Measurements from ENCODE around the gene SRMS.
"Not testable (repeated sequence)": the region's sequence is repeated elsewhere in the genome, so short reads cannot be mapped to it uniquely, and the experiment has no call there.

Gene SRMS

GRCh38 chr20:63560333-63560805 lies 12.8 kb upstream of the SRMS start:
- peaks cover 6% of the 10 kb centered on the region for H3K4me1 Mint-ChIP-seq
- no peak for DNase-seq (ENCODE audit: low spot score in 2 of 2)
- H3K4me3 Mint-ChIP-seq: no peak overlapping the region
- no peak for ATAC-seq (replicated peaks; ENCODE audit: extremely low read depth, poor library complexity, severe bottlenecking)
- peaks cover 11% of the 10 kb centered on the region for H3K36me3 Mint-ChIP-seq (ENCODE audit: insufficient read depth)
- H3K9me3 Mint-ChIP-seq: no peaks in the 10 kb centered on the region
- H3K27ac Mint-ChIP-seq (ENCODE audit: low read depth): no peak overlapping the region
- H3K27me3 Mint-ChIP-seq: no peaks in the 10 kb centered on the region

DNA sequence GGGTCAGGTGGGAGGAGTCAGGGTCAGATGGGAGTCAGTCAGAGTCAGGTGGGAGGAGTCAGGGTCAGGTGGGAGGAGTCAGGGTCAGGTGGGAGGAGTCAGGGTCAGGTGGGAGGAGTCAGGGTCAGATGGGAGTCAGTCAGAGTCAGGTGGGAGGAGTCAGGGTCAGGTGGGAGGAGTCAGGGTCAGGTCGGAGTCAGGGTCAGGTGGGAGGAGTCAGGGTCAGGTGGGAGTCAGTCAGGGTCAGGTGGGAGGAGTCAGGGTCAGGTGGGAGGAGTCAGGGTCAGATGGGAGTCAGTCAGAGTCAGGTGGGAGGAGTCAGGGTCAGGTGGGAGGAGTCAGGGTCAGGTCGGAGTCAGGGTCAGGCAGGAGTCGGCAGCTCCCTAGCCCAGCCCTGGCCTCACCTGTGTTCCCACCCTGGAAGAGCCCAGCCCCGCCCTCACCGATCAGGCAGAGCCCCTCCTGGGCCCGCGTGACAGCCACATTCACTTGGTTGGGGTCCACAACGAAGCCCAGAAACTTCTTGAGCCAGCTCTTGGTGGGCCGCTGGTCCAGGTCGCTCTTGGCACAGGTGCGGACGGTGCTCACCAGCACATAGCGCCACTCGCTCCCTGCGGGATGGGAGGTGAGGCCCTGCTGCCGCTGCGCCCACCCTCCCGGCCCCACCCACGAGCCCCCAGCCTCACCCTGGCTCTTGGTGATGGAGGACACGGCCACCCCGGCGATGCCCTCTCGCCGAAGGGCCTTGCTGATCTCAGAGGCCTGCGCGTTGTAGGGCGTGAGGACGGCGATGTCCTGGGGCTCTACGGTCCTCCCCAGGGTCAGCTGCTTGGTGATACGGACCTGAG lies 12.2 kb upstream of the SRMS start:
- peak overlapping the region; percentile 16 for H3K27ac Mint-ChIP-seq (ENCODE audit: low read depth)
- not testable (repeated sequence) for H3K9me3 Mint-ChIP-seq; ATAC-seq (replicated peaks; ENCODE audit: extremely low read depth, poor library complexity, severe bottlenecking); H3K4me3 Mint-ChIP-seq; H3K4me1 Mint-ChIP-seq; H3K27me3 Mint-ChIP-seq
- DNase-seq (ENCODE audit: low spot score in 2 of 2): peak in 1 of 2 donors; percentile 51
- H3K36me3 Mint-ChIP-seq (ENCODE audit: insufficient read depth): peaks cover 11% of the 10 kb centered on the region

DNA sequence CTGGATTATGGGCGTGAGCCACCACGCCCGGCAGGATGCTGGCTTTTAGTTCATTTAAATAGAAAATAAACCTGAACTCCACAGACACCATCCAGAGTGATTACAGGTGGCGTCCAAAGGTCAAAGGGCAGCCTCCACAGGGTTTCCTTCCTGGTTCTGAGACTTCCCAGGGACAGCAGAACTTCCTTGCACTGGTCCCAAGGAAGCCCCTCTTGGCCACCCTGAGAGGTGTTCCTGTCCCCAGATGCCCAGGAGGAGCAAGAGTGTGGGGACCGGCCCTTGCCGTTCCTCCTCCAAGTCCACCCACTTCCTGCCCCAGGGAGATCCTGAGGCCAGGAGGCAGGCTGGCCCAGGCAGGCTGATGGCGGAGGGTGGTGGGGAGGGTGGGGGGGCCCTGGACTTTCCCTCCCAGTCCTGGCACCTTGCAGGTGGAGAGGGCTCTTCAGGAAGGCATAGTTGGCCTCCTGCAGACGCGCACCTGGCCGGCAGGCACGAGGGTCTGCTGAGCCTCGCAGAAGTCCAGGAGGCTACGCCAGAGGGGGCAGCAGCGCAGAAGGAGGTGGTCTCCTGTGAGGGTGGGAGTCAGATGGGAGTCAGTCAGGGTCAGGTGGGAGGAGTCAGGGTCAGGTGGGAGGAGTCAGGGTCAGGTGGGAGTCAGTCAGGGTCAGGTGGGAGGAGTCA lies 11.4 kb upstream of the SRMS start:
- peaks cover 11% of the 10 kb centered on the region for H3K36me3 Mint-ChIP-seq (ENCODE audit: insufficient read depth)
- H3K9me3 Mint-ChIP-seq: no peaks in the 10 kb centered on the region
- no peak overlapping the region for H3K4me3 Mint-ChIP-seq
- H3K27me3 Mint-ChIP-seq: no peaks in the 10 kb centered on the region
- no peak for DNase-seq (ENCODE audit: low spot score in 2 of 2)
- H3K27ac Mint-ChIP-seq (ENCODE audit: low read depth): peak overlapping the region; percentile 16
- H3K4me1 Mint-ChIP-seq: peaks cover 6% of the 10 kb centered on the region
- ATAC-seq (replicated peaks; ENCODE audit: extremely low read depth, poor library complexity, severe bottlenecking): no peak

DNA sequence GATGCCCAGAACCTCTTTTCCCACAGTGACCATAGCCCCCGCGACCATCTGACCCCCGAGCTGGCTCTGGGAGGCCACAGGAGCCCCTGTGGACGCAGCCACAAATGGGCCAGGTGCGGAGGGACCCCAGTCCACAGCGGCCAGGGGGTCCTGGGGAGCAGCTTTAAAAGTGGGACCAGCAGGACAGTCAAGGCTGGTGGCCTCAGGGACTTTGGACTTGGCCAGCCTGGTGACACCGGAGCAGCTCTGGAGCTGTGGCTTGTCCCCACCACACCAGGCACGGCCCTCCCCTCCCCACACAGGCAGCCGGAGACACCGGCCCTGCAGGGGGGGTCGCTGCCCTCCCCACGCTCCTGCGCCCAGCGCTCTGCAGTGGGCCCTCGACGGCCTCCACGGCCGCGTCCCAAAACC lies 9.9 kb upstream of the SRMS start:
- H3K4me3 Mint-ChIP-seq: no peak overlapping the region
- H3K27me3 Mint-ChIP-seq: no peaks in the 10 kb centered on the region
- no peak overlapping the region for H3K27ac Mint-ChIP-seq (ENCODE audit: low read depth)

DNA sequence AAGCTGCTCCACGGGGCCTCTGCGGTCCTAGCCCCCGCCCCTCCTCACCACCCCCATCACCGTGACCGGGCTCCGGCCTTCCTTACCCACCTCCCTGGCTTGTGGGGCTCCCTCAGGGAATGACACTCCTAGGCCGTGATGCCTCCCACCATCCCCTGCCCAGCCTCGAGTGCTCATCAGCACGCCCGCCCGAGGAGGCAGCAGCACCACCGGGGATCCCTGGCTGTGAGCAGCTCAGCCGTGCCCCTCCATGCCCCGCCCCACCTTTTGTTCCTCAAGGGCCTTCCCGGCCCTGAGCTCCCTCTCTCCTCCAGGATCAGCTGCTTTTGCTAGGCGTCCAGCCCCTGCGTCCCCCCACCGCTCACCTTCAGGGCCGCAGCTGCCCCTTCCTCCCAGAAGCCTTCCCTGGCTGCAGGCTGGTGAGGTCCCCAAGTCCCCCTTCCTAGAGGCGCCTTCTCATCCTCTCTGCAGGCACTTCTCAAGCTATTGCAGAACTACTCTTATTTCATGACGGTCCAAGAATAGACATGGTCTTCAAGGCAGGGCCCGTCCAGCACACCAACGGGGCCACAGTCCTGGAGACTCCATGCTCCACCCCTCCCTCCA lies 9.4 kb upstream of the SRMS start:
- H3K4me3 Mint-ChIP-seq: no peak overlapping the region
- H3K4me1 Mint-ChIP-seq: peaks cover 18% of the 10 kb centered on the region
- no peaks in the 10 kb centered on the region for H3K27me3 Mint-ChIP-seq
- no peak for DNase-seq (ENCODE audit: low spot score in 2 of 2)
- peaks cover 17% of the 10 kb centered on the region for H3K36me3 Mint-ChIP-seq (ENCODE audit: insufficient read depth)
- ATAC-seq (replicated peaks; ENCODE audit: extremely low read depth, poor library complexity, severe bottlenecking): no peak
- no peak overlapping the region for H3K27ac Mint-ChIP-seq (ENCODE audit: low read depth)
- H3K9me3 Mint-ChIP-seq: no peaks in the 10 kb centered on the region

More for the DNA sequence above, 9.9 kb upstream of the SRMS start:
- H3K36me3 Mint-ChIP-seq (ENCODE audit: insufficient read depth): peaks cover 19% of the 10 kb centered on the region
- no peak for DNase-seq (ENCODE audit: low spot score in 2 of 2)
- no peaks in the 10 kb centered on the region for H3K9me3 Mint-ChIP-seq
- H3K4me1 Mint-ChIP-seq: peaks cover 13% of the 10 kb centered on the region
- no peak for ATAC-seq (replicated peaks; ENCODE audit: extremely low read depth, poor library complexity, severe bottlenecking)

GRCh38 chr20:63555661-63556381 lies 8.3 kb upstream of the SRMS start:
- Mint-ChIP-seq H3K36me3 (ENCODE audit: insufficient read depth) (peaks cover 17% of the 10 kb centered on the region), H3K27me3 (no peaks in the 10 kb centered on the region), H3K27ac (ENCODE audit: low read depth) (no peak overlapping the region), H3K4me1 (peaks cover 19% of the 10 kb centered on the region), H3K9me3 (no peaks in the 10 kb centered on the region), H3K4me3 (no peak overlapping the region)
- DNase-seq (ENCODE audit: low spot score in 2 of 2) (no peak), ATAC-seq (replicated peaks; ENCODE audit: extremely low read depth, poor library complexity, severe bottlenecking) (no peak)

DNA sequence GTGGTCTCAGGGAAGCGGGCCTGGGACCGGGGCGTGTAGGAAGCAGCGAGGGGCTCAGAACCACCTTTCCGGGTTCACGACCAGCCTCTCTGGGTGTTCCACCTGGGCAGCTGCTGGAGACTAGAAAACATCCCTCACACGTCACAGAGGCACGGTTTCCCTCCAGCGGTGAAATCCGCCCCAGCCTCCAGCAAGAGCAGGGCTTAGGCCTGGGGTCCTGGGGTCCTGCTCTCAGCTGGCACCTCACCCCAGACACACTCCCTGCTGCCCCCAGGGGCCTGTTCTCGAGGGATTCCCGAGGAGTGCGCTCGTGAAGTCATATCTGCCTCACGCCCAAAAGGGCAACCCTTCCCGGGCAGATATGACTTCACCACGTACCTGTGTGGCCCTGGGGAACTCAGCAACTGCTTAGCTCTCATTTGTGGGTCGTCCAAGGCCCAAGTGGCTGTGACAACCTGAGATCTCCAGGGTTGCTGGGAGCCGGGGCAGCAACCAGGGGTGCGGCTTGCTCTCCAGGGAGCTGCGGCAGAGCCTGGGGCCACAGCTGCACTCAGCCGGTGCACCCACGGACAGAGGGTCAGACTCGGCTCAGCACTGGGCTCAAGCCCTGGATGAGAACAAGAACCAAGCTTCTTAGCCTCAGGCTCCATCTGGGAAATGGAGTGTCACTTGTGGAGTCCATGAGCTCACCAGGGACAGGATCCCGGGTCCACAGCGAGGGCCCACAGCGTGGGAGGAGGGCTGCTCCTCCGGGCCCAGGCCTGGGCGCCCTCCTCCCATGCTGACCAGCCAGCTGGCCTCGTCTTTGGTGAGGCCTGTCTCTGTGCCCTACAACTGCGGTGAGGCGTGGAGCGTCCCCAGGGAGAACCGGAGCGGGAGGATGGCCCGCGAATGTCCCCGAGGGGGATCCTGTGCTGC lies 7.1 kb upstream of the SRMS start:
- Mint-ChIP-seq H3K9me3 (no peaks in the 10 kb centered on the region), H3K36me3 (ENCODE audit: insufficient read depth) (peaks cover 13% of the 10 kb centered on the region), H3K4me3 (peak overlapping the region; percentile 75), H3K27me3 (peaks cover 9% of the 10 kb centered on the region), H3K4me1 (peaks cover 19% of the 10 kb centered on the region), H3K27ac (ENCODE audit: low read depth) (no peak overlapping the region)
- DNase-seq (ENCODE audit: low spot score in 2 of 2): no peak
- no peak for ATAC-seq (replicated peaks; ENCODE audit: extremely low read depth, poor library complexity, severe bottlenecking)

DNA sequence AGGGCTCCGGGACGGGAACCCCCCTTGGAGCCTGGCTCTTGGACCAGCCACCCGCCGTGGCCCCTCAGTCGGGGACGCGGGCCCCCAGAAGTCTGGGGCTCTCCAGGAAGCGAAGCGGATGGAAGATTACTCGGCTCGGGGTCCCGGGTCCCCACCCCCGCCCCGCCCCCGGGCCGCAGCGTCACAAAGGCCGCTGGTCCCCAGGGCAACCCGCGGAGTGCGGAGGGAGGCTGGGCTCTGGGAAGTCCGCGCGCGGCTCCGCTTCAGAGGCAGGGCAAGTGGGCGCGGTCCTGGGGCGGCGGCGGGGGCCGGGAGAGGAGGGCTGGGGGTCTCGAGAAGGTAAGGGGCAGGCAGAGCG lies 6.4 kb upstream of the SRMS start, which contains the start of gene FNDC11:
FNDC11 (plus strand) TSS at position 227 of the 358 bp plus-strand sequence. CDS start 1,505 bp downstream, outside the sequence.
- peaks cover 19% of the 10 kb centered on the region for H3K4me1 Mint-ChIP-seq
- H3K27ac Mint-ChIP-seq (ENCODE audit: low read depth): peak within 1 kb of the TSS; percentile 76
- H3K36me3 Mint-ChIP-seq (ENCODE audit: insufficient read depth): peaks cover 13% of the 10 kb centered on the region
- no peaks in the 10 kb centered on the region for H3K9me3 Mint-ChIP-seq
- ATAC-seq (replicated peaks; ENCODE audit: extremely low read depth, poor library complexity, severe bottlenecking) (peak; percentile 4), DNase-seq (ENCODE audit: low spot score in 2 of 2) (no peak)
- H3K4me3 Mint-ChIP-seq: peak within 1 kb of the TSS; percentile 75
- peaks cover 17% of the 10 kb centered on the region for H3K27me3 Mint-ChIP-seq

DNA sequence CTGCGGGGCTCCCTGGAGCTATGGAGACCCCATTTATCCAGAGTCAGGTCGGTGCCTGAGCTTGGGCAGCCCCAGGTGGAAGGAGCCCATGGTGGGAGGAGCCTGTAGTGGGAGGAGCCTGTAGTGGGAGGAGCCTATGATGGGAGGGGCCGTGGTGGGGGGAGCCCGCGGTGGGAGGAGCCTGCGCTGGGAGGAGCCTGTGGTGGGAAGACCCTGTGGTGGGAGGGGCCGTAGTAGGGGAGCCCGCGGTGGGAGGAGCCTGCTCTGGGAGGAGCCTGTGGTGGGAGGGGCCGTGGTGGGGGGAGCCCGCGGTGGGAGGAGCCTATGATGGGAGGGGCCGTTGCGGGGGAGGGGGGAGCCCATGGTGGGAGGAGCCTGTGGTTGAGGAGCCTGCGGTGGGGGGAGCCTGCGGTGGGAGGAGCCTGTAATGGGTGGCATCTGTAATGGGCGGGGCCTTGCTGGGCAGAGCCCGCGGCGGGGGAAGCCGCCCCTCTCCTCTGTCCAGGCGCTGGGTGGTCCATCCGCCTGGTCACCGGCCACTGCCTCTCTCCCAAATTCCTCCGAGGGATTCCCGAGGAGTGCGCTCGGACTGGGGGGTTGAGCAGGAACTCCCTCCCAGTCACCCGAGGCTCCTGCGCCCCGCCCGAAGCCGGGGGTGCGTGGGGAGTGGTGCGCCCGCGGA lies 5.8 kb upstream of the SRMS start:
- peaks cover 19% of the 10 kb centered on the region for H3K4me1 Mint-ChIP-seq
- no peaks in the 10 kb centered on the region for H3K9me3 Mint-ChIP-seq
- ATAC-seq (replicated peaks; ENCODE audit: extremely low read depth, poor library complexity, severe bottlenecking): peak; percentile 66
- H3K27me3 Mint-ChIP-seq: peaks cover 22% of the 10 kb centered on the region
- peak overlapping the region; percentile 76 for H3K27ac Mint-ChIP-seq (ENCODE audit: low read depth)
- H3K36me3 Mint-ChIP-seq (ENCODE audit: insufficient read depth): peaks cover 10% of the 10 kb centered on the region
- peak; percentile 83 to 91 for DNase-seq (ENCODE audit: low spot score in 2 of 2)
- peak overlapping the region; percentile 75 for H3K4me3 Mint-ChIP-seq

DNA sequence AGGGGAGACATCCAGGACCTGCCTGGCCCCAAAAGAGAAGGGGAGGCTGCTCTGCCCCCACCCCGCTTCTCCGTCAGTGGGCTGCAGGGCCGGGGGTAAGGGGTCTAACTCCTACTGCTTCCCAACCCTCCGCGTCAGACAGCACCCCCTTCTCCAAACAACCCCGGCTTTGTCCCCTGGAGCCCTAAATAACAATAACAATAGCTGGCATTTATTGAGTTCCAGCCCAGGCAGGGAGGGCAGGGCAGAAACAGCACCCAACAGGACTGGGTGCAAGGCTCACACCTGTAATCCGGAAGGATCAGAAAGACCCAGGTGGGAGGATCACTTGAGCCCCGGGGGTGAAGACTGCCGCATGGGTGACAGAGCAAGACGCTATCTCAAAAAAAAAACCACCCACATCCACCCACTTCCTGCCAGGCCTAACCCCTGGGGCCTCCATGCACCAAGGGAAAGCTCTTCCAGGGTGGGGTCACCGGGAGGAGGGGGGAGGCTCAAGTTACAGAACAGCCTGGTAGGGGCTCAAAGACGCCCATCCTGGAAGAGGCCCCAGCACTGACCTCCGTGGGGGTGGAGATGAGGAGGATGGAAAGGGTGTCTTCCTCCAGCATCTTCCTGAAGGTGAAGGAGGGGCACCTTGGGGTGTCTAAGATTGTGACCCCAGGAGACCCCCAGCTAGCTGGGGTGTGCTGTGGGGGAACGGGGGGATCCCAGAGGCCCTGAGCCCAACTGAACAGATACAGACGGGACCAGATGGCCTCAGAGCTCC lies 5.1 kb upstream of the SRMS start:
- Mint-ChIP-seq H3K4me1 (peaks cover 19% of the 10 kb centered on the region), H3K4me3 (peak overlapping the region; percentile 75), H3K27ac (ENCODE audit: low read depth) (peak overlapping the region; percentile 76), H3K27me3 (peaks cover 22% of the 10 kb centered on the region), H3K9me3 (no peaks in the 10 kb centered on the region), H3K36me3 (ENCODE audit: insufficient read depth) (peaks cover 10% of the 10 kb centered on the region)
- DNase-seq (ENCODE audit: low spot score in 2 of 2) (peak; percentile 57 to 68), ATAC-seq (replicated peaks; ENCODE audit: extremely low read depth, poor library complexity, severe bottlenecking) (peak; percentile 77)

All from central memory CD8-positive, alpha-beta T cell (primary cell).